Hepatocyte (in vitro differentiated cells): ENCODE results near the gene DNAJC12. TPM values are rescaled to one million over a fixed set of nuclear protein-coding genes. Genes with fewer than 3 reads are reported as not detected.

Experiments
- DNase-seq: peaks from one replicate; pipeline ENCODE4 v3.0.0-alpha.2; 2016; ENCODE audit warnings: low spot score
- H2AFZ ChIP-seq: fragments of 200-600 bp; sonication (generic); 2 replicates; pipeline ENCODE4 v1.6.0; 2016; ENCODE audit warnings: antibody characterized with exemption, mild to moderate bottlenecking
- H3K27ac ChIP-seq: fragments of 200-600 bp; sonication (generic); 2 replicates; pipeline ENCODE4 v1.5.1; 2016; ENCODE audit warnings: mild to moderate bottlenecking
- H3K27me3 ChIP-seq: fragments of 200-600 bp; sonication (generic); 2 replicates; pipeline ENCODE4 v1.6.1; 2016
- H3K36me3 ChIP-seq: fragments of 200-600 bp; sonication (generic); replicated peaks from 2 replicates; pipeline ENCODE4 v1.5.1; 2016; ENCODE audit warnings: low read depth; ENCODE audit not compliant: insufficient read depth
- H3K4me1 ChIP-seq: fragments of 200-600 bp; sonication (generic); 2 replicates; pipeline ENCODE4 v1.5.1; 2016; ENCODE audit warnings: mild to moderate bottlenecking, moderate library complexity; ENCODE audit not compliant: insufficient read depth
- H3K4me2 ChIP-seq: fragments of 200-600 bp; sonication (generic); 2 replicates; pipeline ENCODE4 v1.6.0; 2016
- H3K4me3 ChIP-seq: fragments of 200-600 bp; sonication (generic); 2 replicates; pipeline ENCODE4 v1.5.1; 2016; ENCODE audit warnings: mild to moderate bottlenecking
- H3K79me2 ChIP-seq: fragments of 200-600 bp; sonication (generic); 2 replicates; pipeline ENCODE4 v1.6.0; 2017; ENCODE audit warnings: mild to moderate bottlenecking
- H3K9me2 ChIP-seq: fragments of 200-600 bp; sonication (generic); replicated peaks from 2 replicates; pipeline ENCODE4 v1.6.0; 2017; ENCODE audit warnings: mild to moderate bottlenecking; ENCODE audit not compliant: insufficient read depth
- H3K9me3 ChIP-seq: fragments of 200-600 bp; sonication (generic); 2 replicates; pipeline ENCODE4 v1.5.1; 2016; ENCODE audit warnings: low read depth, mild to moderate bottlenecking
- H4K20me1 ChIP-seq: fragments of 200-600 bp; sonication (generic); 2 replicates; pipeline ENCODE4 v1.6.0; 2016; ENCODE audit warnings: mild to moderate bottlenecking; ENCODE audit not compliant: insufficient read depth, poor library complexity, severe bottlenecking
- CTCF ChIP-seq: fragments of 200-600 bp; sonication (generic); IDR thresholded peaks from 2 replicates; pipeline ENCODE4 v1.5.1; 2016; ENCODE audit warnings: antibody characterized with exemption, mild to moderate bottlenecking; ENCODE audit not compliant: poor library complexity
- EZH2 ChIP-seq: fragments of 200-600 bp; sonication (generic); IDR thresholded peaks from 2 replicates; pipeline ENCODE4 v1.6.1; 2016; ENCODE audit warnings: antibody characterized with exemption, mild to moderate bottlenecking, borderline replicate concordance
- EZH2phosphoT487 ChIP-seq: fragments of 200-600 bp; sonication (generic); IDR thresholded peaks from one replicate; pipeline ENCODE4 v1.6.1; 2018; ENCODE audit warnings: antibody characterized with exemption, mild to moderate bottlenecking, low read depth, moderate library complexity; ENCODE audit not compliant: unreplicated experiment, severe bottlenecking
- WGBS: methylation state at CpG from one replicate; pipeline ENCODE4 v1.1.6; 2016; ENCODE audit warnings: low lambda C conversion rate; ENCODE audit errors: missing lambda C conversion rate; 5-methylcytosine and 5-hydroxymethylcytosine counted together
- polyA plus RNA-seq: library from polyadenylated mRNA; unstranded; fragments of >200 nt; fragmentation: Nextera tagmentation; extraction: Ambion mirVana; gene quantifications from 2 replicates; pipeline ENCODE4 v1.2.1, GENCODE V29; 2016
- total RNA-seq: library from RNA; depleted of rRNA; stranded (reverse); fragments of >200 nt; gene quantifications from 2 replicates; pipeline ENCODE4 v1.2.3, GENCODE V29; 2014

Gene DNAJC12
- total and polyA plus RNA-seq, 2 experiments from 2014 or later: 6.2 to 16.7 TPM

- Histone ChIP-seq H3K4me1 (no peaks in the 10 kb centered on the region), H3K27ac (peak overlapping the region; percentile 39), H4K20me1 (no peaks in the 10 kb centered on the region), H3K27me3 (no peaks in the 10 kb centered on the region), H3K79me2 (no peaks in the 10 kb centered on the region), H3K4me2 (no peak overlapping the region), H2AFZ (no peak overlapping the region), H3K9me3 (no peaks in the 10 kb centered on the region), H3K4me3 (no peak overlapping the region), H3K9me2 (no peaks in the 10 kb centered on the region), H3K36me3 (no peaks in the 10 kb centered on the region)
- no peak for TF ChIP-seq EZH2
- TF ChIP-seq CTCF: no peak
- TF ChIP-seq EZH2phosphoT487: no peak
- 72% methylated on average over 4 of the region's 4 CpGs for WGBS
- no peak for DNase-seq
These were observed 26.0 kb downstream of the DNAJC12 start for GRCh38 chr10:67812007-67812406.

- Histone ChIP-seq H4K20me1 (no peaks in the 10 kb centered on the region), H3K4me3 (no peak overlapping the region), H3K9me2 (no peaks in the 10 kb centered on the region), H3K36me3 (no peaks in the 10 kb centered on the region), H3K27ac (no peak overlapping the region), H3K9me3 (no peaks in the 10 kb centered on the region), H2AFZ (no peak overlapping the region), H3K79me2 (no peaks in the 10 kb centered on the region), H3K4me2 (no peak overlapping the region), H3K4me1 (no peaks in the 10 kb centered on the region), H3K27me3 (no peaks in the 10 kb centered on the region)
- TF ChIP-seq EZH2: no peak
- TF ChIP-seq CTCF: no peak
- TF ChIP-seq EZH2phosphoT487: no peak
- no peak for DNase-seq
- 95% methylated on average over 2 of the region's 2 CpGs for WGBS
These were observed 28.9 kb downstream of the DNAJC12 start for GRCh38 chr10:67809107-67809506.

- Histone ChIP-seq H2AFZ (no peak overlapping the region), H3K4me3 (no peak overlapping the region), H3K36me3 (no peaks in the 10 kb centered on the region), H3K79me2 (no peaks in the 10 kb centered on the region), H3K9me2 (no peaks in the 10 kb centered on the region), H3K27me3 (no peaks in the 10 kb centered on the region), H3K4me2 (no peak overlapping the region), H3K4me1 (no peaks in the 10 kb centered on the region), H4K20me1 (no peaks in the 10 kb centered on the region), H3K27ac (no peak overlapping the region), H3K9me3 (no peaks in the 10 kb centered on the region)
- no peak for TF ChIP-seq EZH2phosphoT487
- TF ChIP-seq EZH2: no peak
- no peak for TF ChIP-seq CTCF
- 78% methylated on average over 1 of the region's 1 CpG for WGBS
- no peak for DNase-seq
These were observed 29.3 kb downstream of the DNAJC12 start for GRCh38 chr10:67808704-67809103.

- no peak overlapping the region for H3K4me3 ChIP-seq
- TF ChIP-seq EZH2 (no peak), EZH2phosphoT487 (no peak), CTCF (no peak)
- DNase-seq: no peak
These were observed 30.0 kb downstream of the DNAJC12 start for GRCh38 chr10:67807855-67808456.

More at GRCh38 chr10:67807855-67808456, 30.0 kb downstream of the DNAJC12 start:
- Histone ChIP-seq H3K27me3 (no peaks in the 10 kb centered on the region), H3K36me3 (no peaks in the 10 kb centered on the region), H4K20me1 (no peaks in the 10 kb centered on the region), H3K27ac (no peak overlapping the region), H3K79me2 (no peaks in the 10 kb centered on the region), H3K9me2 (no peaks in the 10 kb centered on the region), H2AFZ (no peak overlapping the region), H3K4me2 (no peak overlapping the region), H3K9me3 (no peaks in the 10 kb centered on the region), H3K4me1 (no peaks in the 10 kb centered on the region)
- WGBS: 49% methylated on average over 4 of the region's 4 CpGs
